Liver (tissue), 9 donors: Measurements from ENCODE around the gene PDLIM4. TPM values are rescaled to one million over a fixed set of nuclear protein-coding genes. Genes with fewer than 3 reads are reported as not detected.

ENCODE experiments used
- DNase-seq: peaks from one replicate; pipeline ENCODE4 v3.0.0-alpha.2; 2017; ENCODE audit warnings: low spot score
- H3K27ac ChIP-seq, 2 donors: one replicate each; pipeline ENCODE4 v1.7.0; 2013; ENCODE audit warnings: inconsistent platforms in 2 of 2, low read length in 2 of 2, control low read depth in 1 of 2, low read depth in 1 of 2, mild to moderate bottlenecking in 1 of 2
- H3K27me3 ChIP-seq, 4 donors: one replicate each; pipeline versions ENCODE4 v1.6.1 to v1.7.0; 2013; ENCODE audit warnings: low read length in 3 of 4, inconsistent platforms in 1 of 4, mild to moderate bottlenecking in 1 of 4, moderate library complexity in 1 of 4; ENCODE audit not compliant: control insufficient read depth in 4 of 4, insufficient read depth in 4 of 4
- H3K36me3 ChIP-seq, 4 donors: one replicate each; pipeline versions ENCODE4 v1.6.1 to v1.7.0; 2013; ENCODE audit warnings: low read length in 3 of 4, mild to moderate bottlenecking in 3 of 4, low read depth in 1 of 4, moderate library complexity in 1 of 4; ENCODE audit not compliant: control insufficient read depth in 4 of 4, insufficient read depth in 3 of 4
- H3K4me1 ChIP-seq, 4 donors: one replicate each; pipeline versions ENCODE4 v1.6.1 to v1.7.0; 2013; ENCODE audit warnings: low read length in 3 of 4, mild to moderate bottlenecking in 3 of 4, moderate library complexity in 1 of 4; ENCODE audit not compliant: control insufficient read depth in 4 of 4, insufficient read depth in 4 of 4
- H3K4me3 ChIP-seq, 3 donors: one replicate each; pipeline versions ENCODE4 v1.6.1 to v1.7.0; 2013; ENCODE audit warnings: low read length in 3 of 3, control low read depth in 1 of 3, low read depth in 1 of 3, mild to moderate bottlenecking in 1 of 3
- H3K9ac ChIP-seq, 2 donors: one replicate each; pipeline ENCODE4 v1.7.0; 2013; ENCODE audit warnings: low read length in 2 of 2, mild to moderate bottlenecking in 2 of 2, moderate library complexity in 2 of 2, control low read depth in 1 of 2, low read depth in 1 of 2
- H3K9me3 ChIP-seq, 4 donors: one replicate each; pipeline versions ENCODE4 v1.6.1 to v1.7.0; 2013; ENCODE audit warnings: low read length in 3 of 4; ENCODE audit not compliant: control insufficient read depth in 4 of 4
- EGR1 ChIP-seq, 2 donors: IDR thresholded peaks; 2 replicates each; pipeline ENCODE4 v1.6.1; 2016 to 2018; ENCODE audit warnings: antibody characterized with exemption in 2 of 2, low read depth in 2 of 2
- FOXA1 ChIP-seq: IDR thresholded peaks from 2 replicates; pipeline ENCODE4 v1.6.1; 2016; ENCODE audit warnings: antibody characterized with exemption
- FOXA2 ChIP-seq: IDR thresholded peaks from 2 replicates; pipeline ENCODE4 v1.6.1; 2016; ENCODE audit warnings: antibody characterized with exemption
- GABPA ChIP-seq, 2 donors: IDR thresholded peaks in 1 of 2; conservative IDR thresholded peaks in 1 of 2; 2 replicates each; pipeline ENCODE4 v1.6.1; 2016; ENCODE audit warnings: antibody characterized with exemption in 2 of 2, mild to moderate bottlenecking in 1 of 2, moderate library complexity in 1 of 2
- HNF4A ChIP-seq, 2 donors: conservative IDR thresholded peaks; 2 replicates each; pipeline ENCODE4 v1.6.1; 2016; ENCODE audit warnings: antibody characterized with exemption in 2 of 2, mild to moderate bottlenecking in 2 of 2
- JUND ChIP-seq, 2 donors: IDR thresholded peaks; 2 replicates each; pipeline ENCODE4 v1.6.1; 2016; ENCODE audit warnings: antibody characterized with exemption in 2 of 2
- NR2F2 ChIP-seq: IDR thresholded peaks from 2 replicates; pipeline ENCODE4 v1.6.1; 2016; ENCODE audit warnings: antibody characterized with exemption
- RAD21 ChIP-seq, 2 donors: IDR thresholded peaks; 2 replicates each; pipeline ENCODE4 v1.6.1; 2016; ENCODE audit warnings: antibody characterized with exemption in 2 of 2, mild to moderate bottlenecking in 2 of 2
- RXRA ChIP-seq, 2 donors: IDR thresholded peaks; 2 replicates each; pipeline ENCODE4 v1.6.1; 2017 to 2018; ENCODE audit warnings: antibody characterized with exemption in 2 of 2, mild to moderate bottlenecking in 1 of 2
- SP1 ChIP-seq: IDR thresholded peaks from 2 replicates; pipeline ENCODE4 v1.6.1; 2018; ENCODE audit warnings: antibody characterized with exemption, mild to moderate bottlenecking
- TAF1 ChIP-seq: conservative IDR thresholded peaks from 2 replicates; pipeline ENCODE4 v1.6.1; 2016; ENCODE audit warnings: antibody characterized with exemption, mild to moderate bottlenecking
- YY1 ChIP-seq: IDR thresholded peaks from 2 replicates; pipeline ENCODE4 v1.6.1; 2016; ENCODE audit warnings: antibody characterized with exemption, mild to moderate bottlenecking
- WGBS: extraction: QIAGEN DNeasy Blood & Tissue Kit; methylation state at CpG from one replicate; pipeline ENCODE4 v1.1.7; 2013; 5-methylcytosine and 5-hydroxymethylcytosine counted together
- polyA plus RNA-seq, 2 donors: library from polyadenylated mRNA; stranded (reverse) in 1 of 2; unstranded in 1 of 2; fragments of 200-250 nt in 1 of 2; fragments of >200 nt in 1 of 2; fragmentation: Nextera tagmentation in 1 of 2; extraction: Ambion mirVana in 1 of 2; gene quantifications; one replicate each; pipeline versions ENCODE4 v1.2.1 to v1.2.3, GENCODE V29; 2013 to 2015
- total RNA-seq, 2 donors: library from RNA; depleted of rRNA; stranded (reverse); fragments of >200 nt; gene quantifications; one replicate each; pipeline ENCODE4 v1.2.3, GENCODE V29; 2014
- TF ChIP-seq, protein P1 (sequence below): fragments of 150-350 bp; IDR thresholded peaks from 2 replicates; pipeline ENCODE4 v1.5.1; 2017; ENCODE audit warnings: improper control_type of control experiment, low read depth, low read length; ENCODE audit not compliant: missing input control
- TF ChIP-seq, protein P2 (sequence below): IDR thresholded peaks from 2 replicates; pipeline ENCODE4 v1.6.1; 2016; ENCODE audit warnings: antibody characterized with exemption, mild to moderate bottlenecking
- TF ChIP-seq, protein P3 (sequence below): IDR thresholded peaks from 2 replicates; pipeline ENCODE4 v1.6.1; 2016; ENCODE audit warnings: antibody characterized with exemption
- TF ChIP-seq, protein P4 (sequence below): IDR thresholded peaks from 2 replicates; pipeline ENCODE4 v1.6.1; 2016; ENCODE audit warnings: antibody characterized with exemption
- TF ChIP-seq, protein P5 (sequence below): IDR thresholded peaks from 2 replicates; pipeline ENCODE4 v1.6.1; 2016; ENCODE audit warnings: antibody characterized with exemption
- donor health status: healthy.
- donor health status: healthy.
- donor health status: healthy.
- donor health status: healthy.
- donor health status: healthy.

PDLIM4 gene
- total and polyA plus RNA-seq, 4 donors = 0.25 to 0.93 (median 0.65) TPM

DNA sequence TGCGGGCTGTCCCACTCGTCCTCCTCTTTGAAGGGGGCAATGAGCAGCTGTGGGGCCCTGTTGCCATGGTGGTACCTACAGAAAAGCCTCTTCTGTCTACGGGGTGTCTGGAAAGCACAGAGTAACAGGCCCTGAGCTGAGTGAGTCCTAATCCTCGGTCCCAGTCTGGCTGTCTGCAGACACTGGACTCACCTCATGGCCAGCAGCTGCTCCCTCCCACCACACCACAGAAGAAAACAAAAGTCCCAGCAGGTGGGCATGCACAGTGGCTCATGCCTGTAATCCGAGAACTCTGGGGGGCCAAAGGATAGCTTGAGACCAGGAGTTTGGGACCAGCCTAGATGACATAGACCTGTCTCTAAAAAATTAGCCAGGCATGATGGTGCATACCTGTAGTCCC, 49.7 kb upstream of the PDLIM4 start:
- Histone ChIP-seq H3K4me1 (no peaks in the 10 kb centered on the region), H3K4me3 (no peak overlapping the region), H3K36me3 (peaks cover 0 to 14% (median 2%) of the 10 kb centered on the region in 4 donors), H3K9me3 (no peaks in the 10 kb centered on the region), H3K27me3 (no peaks in the 10 kb centered on the region), H3K27ac (no peak overlapping the region), H3K9ac (no peak overlapping the region)
- 96% methylated on average over 5 of the region's 5 CpGs for WGBS
- no peak for DNase-seq
- no peak for TF ChIP-seq SP1
- TF ChIP-seq TAF1 = no peak
- no peak for TF ChIP-seq FOXA1
- no peak for TF ChIP-seq NR2F2
- TF ChIP-seq, protein P1, sequence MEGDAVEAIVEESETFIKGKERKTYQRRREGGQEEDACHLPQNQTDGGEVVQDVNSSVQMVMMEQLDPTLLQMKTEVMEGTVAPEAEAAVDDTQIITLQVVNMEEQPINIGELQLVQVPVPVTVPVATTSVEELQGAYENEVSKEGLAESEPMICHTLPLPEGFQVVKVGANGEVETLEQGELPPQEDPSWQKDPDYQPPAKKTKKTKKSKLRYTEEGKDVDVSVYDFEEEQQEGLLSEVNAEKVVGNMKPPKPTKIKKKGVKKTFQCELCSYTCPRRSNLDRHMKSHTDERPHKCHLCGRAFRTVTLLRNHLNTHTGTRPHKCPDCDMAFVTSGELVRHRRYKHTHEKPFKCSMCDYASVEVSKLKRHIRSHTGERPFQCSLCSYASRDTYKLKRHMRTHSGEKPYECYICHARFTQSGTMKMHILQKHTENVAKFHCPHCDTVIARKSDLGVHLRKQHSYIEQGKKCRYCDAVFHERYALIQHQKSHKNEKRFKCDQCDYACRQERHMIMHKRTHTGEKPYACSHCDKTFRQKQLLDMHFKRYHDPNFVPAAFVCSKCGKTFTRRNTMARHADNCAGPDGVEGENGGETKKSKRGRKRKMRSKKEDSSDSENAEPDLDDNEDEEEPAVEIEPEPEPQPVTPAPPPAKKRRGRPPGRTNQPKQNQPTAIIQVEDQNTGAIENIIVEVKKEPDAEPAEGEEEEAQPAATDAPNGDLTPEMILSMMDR = no peak
- no peak for TF ChIP-seq HNF4A (conservative IDR thresholded peaks at IDR 0.05)
- TF ChIP-seq, protein P2, sequence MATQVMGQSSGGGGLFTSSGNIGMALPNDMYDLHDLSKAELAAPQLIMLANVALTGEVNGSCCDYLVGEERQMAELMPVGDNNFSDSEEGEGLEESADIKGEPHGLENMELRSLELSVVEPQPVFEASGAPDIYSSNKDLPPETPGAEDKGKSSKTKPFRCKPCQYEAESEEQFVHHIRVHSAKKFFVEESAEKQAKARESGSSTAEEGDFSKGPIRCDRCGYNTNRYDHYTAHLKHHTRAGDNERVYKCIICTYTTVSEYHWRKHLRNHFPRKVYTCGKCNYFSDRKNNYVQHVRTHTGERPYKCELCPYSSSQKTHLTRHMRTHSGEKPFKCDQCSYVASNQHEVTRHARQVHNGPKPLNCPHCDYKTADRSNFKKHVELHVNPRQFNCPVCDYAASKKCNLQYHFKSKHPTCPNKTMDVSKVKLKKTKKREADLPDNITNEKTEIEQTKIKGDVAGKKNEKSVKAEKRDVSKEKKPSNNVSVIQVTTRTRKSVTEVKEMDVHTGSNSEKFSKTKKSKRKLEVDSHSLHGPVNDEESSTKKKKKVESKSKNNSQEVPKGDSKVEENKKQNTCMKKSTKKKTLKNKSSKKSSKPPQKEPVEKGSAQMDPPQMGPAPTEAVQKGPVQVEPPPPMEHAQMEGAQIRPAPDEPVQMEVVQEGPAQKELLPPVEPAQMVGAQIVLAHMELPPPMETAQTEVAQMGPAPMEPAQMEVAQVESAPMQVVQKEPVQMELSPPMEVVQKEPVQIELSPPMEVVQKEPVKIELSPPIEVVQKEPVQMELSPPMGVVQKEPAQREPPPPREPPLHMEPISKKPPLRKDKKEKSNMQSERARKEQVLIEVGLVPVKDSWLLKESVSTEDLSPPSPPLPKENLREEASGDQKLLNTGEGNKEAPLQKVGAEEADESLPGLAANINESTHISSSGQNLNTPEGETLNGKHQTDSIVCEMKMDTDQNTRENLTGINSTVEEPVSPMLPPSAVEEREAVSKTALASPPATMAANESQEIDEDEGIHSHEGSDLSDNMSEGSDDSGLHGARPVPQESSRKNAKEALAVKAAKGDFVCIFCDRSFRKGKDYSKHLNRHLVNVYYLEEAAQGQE = no peak
- TF ChIP-seq, protein P3, sequence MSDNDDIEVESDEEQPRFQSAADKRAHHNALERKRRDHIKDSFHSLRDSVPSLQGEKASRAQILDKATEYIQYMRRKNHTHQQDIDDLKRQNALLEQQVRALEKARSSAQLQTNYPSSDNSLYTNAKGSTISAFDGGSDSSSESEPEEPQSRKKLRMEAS = no peak
- TF ChIP-seq EGR1 (IDR thresholded peaks at IDR 0.05; ENCODE audit: low read depth in 2 of 2) = no peak
- TF ChIP-seq YY1 = no peak
- TF ChIP-seq, protein P4, sequence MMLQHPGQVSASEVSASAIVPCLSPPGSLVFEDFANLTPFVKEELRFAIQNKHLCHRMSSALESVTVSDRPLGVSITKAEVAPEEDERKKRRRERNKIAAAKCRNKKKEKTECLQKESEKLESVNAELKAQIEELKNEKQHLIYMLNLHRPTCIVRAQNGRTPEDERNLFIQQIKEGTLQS = no peak
- no peak for TF ChIP-seq GABPA (IDR thresholded peaks at IDR 0.05 in 1 of 2, conservative IDR thresholded peaks at IDR 0.05 in 1 of 2)
- TF ChIP-seq FOXA2 = no peak
- no peak for TF ChIP-seq RAD21 (IDR thresholded peaks at IDR 0.05)
- no peak for TF ChIP-seq JUND (IDR thresholded peaks at IDR 0.05)
- TF ChIP-seq, protein P5, sequence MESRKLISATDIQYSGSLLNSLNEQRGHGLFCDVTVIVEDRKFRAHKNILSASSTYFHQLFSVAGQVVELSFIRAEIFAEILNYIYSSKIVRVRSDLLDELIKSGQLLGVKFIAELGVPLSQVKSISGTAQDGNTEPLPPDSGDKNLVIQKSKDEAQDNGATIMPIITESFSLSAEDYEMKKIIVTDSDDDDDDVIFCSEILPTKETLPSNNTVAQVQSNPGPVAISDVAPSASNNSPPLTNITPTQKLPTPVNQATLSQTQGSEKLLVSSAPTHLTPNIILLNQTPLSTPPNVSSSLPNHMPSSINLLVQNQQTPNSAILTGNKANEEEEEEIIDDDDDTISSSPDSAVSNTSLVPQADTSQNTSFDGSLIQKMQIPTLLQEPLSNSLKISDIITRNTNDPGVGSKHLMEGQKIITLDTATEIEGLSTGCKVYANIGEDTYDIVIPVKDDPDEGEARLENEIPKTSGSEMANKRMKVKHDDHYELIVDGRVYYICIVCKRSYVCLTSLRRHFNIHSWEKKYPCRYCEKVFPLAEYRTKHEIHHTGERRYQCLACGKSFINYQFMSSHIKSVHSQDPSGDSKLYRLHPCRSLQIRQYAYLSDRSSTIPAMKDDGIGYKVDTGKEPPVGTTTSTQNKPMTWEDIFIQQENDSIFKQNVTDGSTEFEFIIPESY = no peak
- no peak for TF ChIP-seq RXRA (IDR thresholded peaks at IDR 0.05)
